Dedifferentiated amniotic fluid mesenchymal stem cell (primary cell): ENCODE results near the gene MRPS27.
A peak's percentile ranks its signal among the peaks of the same experiment; 100 is the strongest.
"Not testable (repeated sequence)": the region's sequence is repeated elsewhere in the genome, so short reads cannot be mapped to it uniquely, and the experiment has no call there.

Experiments used
- DNase-seq: peaks from one replicate; pipeline ENCODE4 v3.0.0-alpha.2; 2016; ENCODE audit errors: extremely low spot score

The MRPS27 gene

GRCh38 chr5:72203251-72203845 lies 116.7 kb downstream of the MRPS27 start:
- no peak for DNase-seq

DNA sequence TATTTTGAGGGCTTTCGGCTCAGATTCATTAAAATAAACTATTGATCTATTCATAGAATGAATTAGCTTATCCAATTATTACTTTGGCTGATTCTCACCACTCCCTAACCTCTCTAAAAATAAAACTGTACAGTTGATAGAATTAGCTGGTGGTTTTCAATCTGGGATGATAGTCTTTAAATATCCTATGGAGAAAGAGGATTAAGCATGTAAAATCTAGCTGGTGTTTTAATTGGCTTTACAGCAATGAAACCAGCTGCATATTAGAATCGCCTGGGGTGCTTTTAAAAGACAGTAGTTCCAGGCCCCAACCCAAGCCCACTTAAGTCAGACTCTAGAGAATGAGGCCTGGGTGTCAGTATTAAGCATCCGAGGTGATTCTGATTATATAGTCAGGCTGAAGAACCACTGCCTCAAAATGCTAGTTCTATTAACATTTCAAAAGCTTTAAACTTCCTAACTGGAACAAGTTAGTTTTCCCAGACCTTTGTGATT lies 117.7 kb downstream of the MRPS27 start:
- no peak for DNase-seq

DNA sequence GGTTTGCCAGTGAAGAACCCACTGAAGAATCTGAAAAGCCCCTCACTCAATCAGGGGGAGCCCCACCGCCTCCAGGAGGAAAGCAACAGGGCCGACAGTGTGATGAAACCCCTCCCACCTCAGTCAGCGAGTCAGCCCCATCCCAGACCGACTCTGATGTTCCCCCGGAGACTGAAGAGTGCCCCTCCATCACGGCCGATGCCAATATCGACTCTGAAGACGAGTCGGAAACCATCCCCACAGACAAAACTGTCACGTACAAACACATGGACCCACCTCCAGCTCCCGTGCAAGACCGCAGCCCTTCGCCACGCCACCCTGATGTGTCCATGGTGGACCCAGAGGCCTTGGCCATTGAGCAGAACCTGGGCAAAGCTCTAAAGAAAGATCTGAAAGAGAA lies 120.4 kb downstream of the MRPS27 start:
- DNase-seq, result no peak

DNA sequence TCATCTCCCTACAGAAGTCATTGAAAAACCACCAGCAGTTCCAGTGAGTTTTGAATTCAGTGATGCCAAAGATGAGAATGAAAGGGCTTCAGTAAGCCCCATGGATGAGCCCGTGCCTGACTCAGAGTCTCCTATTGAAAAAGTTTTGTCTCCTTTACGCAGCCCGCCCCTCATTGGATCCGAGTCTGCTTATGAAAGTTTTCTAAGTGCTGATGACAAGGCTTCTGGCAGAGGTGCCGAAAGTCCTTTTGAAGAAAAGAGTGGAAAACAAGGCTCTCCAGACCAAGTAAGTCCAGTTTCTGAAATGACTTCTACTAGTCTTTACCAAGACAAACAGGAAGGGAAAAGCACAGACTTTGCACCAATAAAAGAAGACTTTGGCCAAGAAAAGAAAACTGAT lies 122.6 kb downstream of the MRPS27 start:
- DNase-seq, result no peak

DNA sequence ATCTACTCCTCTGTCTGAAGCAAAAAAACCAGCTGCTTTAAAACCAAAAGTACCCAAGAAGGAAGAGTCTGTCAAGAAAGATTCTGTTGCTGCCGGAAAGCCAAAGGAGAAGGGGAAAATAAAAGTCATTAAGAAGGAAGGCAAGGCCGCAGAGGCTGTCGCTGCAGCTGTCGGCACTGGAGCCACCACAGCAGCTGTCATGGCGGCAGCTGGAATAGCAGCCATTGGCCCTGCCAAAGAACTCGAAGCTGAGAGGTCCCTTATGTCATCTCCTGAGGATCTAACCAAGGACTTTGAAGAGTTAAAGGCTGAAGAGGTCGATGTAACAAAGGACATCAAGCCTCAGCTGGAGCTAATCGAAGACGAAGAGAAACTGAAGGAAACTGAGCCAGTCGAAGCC lies 124.5 kb downstream of the MRPS27 start:
- DNase-seq, result no peak

- no peak for DNase-seq
These were observed 125.2 kb downstream of the MRPS27 start for GRCh38 chr5:72194846-72195245.

GRCh38 chr5:72191404-72191803 lies 128.6 kb downstream of the MRPS27 start:
- no peak for DNase-seq

DNA sequence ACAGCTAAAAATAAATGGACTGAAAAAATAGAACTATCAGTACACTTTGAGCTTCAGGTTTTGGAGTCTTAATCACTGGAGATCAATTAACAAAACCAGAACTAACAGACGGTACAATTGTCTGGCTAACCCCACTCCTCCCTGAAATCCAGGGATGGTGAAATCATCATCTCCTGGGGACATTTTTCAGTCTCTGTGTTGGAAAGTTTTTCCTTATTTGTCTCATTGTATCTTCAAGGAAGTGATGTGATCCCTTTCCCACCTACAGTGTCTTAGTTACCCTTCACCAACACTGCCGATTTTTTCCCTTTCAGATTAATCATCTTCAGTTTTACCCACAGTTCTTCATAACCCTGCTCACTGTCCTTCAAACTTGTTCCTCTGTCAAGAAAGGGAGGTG lies 130.9 kb downstream of the MRPS27 start:
- no peak for DNase-seq

DNA sequence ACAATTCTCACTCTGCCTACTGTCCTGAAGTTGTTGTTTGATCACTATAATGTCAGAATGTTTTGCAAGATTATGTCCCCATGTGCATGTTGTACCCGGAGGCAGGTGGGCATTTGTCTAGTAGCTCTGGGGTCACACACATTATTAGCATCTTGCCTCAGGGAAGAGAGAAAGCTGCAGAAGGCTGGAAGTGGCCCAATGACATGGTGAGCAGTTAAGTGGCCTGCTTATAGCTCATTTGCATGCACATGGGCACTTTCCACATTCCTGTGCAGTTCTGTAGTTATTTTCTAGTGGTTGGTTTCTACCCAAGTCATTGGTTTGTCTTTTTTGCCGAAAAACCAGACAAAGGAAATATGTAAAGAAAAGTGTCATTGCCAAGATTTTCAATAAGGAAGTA lies 131.9 kb downstream of the MRPS27 start:
- DNase-seq, result no peak

GRCh38 chr5:72187388-72188075 lies 132.5 kb downstream of the MRPS27 start:
- no peak for DNase-seq

GRCh38 chr5:72185496-72186329 lies 134.3 kb downstream of the MRPS27 start:
- no peak for DNase-seq

DNA sequence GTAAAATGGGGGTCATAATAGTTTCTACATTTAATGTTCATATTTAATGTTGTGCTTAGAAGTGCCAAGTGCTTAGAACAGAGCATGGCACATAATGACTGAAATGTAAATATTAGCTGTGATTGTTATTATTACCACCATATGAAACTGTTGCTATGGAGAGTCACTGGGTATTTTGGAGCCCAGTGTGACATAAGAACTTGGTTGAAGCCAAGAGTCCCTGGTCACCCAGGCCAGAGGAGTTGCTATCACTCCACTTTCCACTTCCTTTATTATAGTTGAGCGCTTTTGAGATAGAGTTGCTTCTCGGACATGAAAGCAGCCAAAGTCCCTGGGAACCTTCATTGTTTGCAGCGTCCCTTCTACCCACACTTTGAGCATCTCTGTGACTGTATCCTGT lies 135.6 kb downstream of the MRPS27 start:
- DNase-seq, result no peak

- DNase-seq, result no peak
These were observed 136.9 kb downstream of the MRPS27 start for GRCh38 chr5:72183101-72183520.

GRCh38 chr5:72182686-72183085 lies 137.4 kb downstream of the MRPS27 start:
- no peak for DNase-seq

DNA sequence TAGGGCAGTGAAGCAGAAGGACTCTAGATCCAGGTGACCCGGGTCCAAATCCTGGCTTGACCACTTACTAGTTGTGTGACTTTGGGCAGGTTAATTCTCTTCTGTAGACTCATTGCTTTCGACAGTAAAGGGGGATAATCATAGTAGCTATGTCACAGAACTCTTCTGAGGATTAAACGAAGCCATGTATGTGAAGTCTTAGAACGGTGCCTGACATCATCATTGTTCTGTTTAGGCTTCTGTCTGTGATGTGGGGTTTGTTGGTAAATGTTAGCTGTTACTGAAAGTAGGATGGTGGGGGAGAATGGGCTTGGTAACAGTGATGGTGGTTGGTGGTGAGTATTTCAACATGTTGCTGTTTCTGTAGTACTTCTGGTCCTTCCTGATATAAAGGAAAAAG lies 139.1 kb downstream of the MRPS27 start:
- no peak for DNase-seq

DNA sequence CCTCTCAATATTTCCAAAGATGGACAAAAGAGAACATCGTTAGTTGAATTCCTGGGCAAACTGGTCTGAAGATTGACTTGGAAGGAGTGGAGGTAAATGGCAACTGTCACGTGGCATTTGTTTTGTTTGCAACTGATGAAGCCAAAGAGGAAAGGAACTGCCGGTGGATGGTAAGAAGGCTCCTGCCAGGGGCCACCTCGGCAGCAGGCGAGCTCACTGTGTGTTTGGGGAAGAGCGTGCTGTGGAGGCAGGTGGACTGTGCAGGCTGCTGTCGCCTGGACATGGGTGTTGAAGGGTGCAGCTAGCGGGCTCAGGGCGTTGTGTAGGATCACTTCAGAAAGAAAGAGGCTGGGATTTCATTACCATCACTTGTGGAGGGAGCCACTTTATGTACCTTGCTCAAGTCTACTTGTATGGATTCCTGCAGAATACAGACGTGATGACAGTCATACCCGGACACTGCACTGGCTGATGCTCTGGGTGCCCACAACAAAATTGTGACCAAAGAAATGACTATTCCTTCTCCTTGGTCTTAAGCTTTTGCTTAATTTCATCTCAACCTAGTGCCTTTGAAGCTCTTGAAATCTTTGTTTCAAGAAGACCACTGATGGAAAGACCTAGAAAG lies 140.1 kb downstream of the MRPS27 start:
- DNase-seq, result no peak

- peak; percentile 91 for DNase-seq
These were observed 140.8 kb downstream of the MRPS27 start for GRCh38 chr5:72179028-72179815.

- DNase-seq, result no peak
These were observed 142.5 kb downstream of the MRPS27 start for GRCh38 chr5:72177538-72177937.

- DNase-seq, result no peak
These were observed 147.3 kb downstream of the MRPS27 start for GRCh38 chr5:72172786-72173185.

GRCh38 chr5:72171667-72172066 lies 148.4 kb downstream of the MRPS27 start:
- no peak for DNase-seq

GRCh38 chr5:72171181-72171580 lies 148.9 kb downstream of the MRPS27 start:
- not testable (repeated sequence) for DNase-seq
